Duodenal mucosa (tissue), 2 donors: ENCODE results near the gene GAN.
"Not testable (repeated sequence)": the region's sequence is repeated elsewhere in the genome, so short reads cannot be mapped to it uniquely, and the experiment has no call there.

Experiments used
- H3K27ac ChIP-seq: one replicate; pipeline ENCODE4 v1.7.0; 2013; ENCODE audit warnings: low read depth, low read length
- H3K27me3 ChIP-seq, 2 donors: one replicate each; pipeline ENCODE4 v1.7.0; 2013; ENCODE audit warnings: low read length in 2 of 2, control low read depth in 1 of 2; ENCODE audit not compliant: insufficient read depth in 2 of 2, control insufficient read depth in 1 of 2
- H3K36me3 ChIP-seq, 2 donors: one replicate each; pipeline ENCODE4 v1.7.0; 2013; ENCODE audit warnings: low read length in 2 of 2, control low read depth in 1 of 2; ENCODE audit not compliant: insufficient read depth in 2 of 2, control insufficient read depth in 1 of 2
- H3K4me1 ChIP-seq, 2 donors: one replicate each; pipeline ENCODE4 v1.7.0; 2013; ENCODE audit warnings: low read length in 2 of 2, control low read depth in 1 of 2; ENCODE audit not compliant: insufficient read depth in 2 of 2, control insufficient read depth in 1 of 2
- H3K4me3 ChIP-seq, 2 donors: one replicate each; pipeline ENCODE4 v1.7.0; 2013; ENCODE audit warnings: low read length in 2 of 2, low read depth in 1 of 2
- H3K9ac ChIP-seq, 2 donors: one replicate each; pipeline ENCODE4 v1.7.0; 2013; ENCODE audit warnings: low read length in 2 of 2, low read depth in 1 of 2
- H3K9me3 ChIP-seq, 2 donors: one replicate each; pipeline ENCODE4 v1.7.0; 2013; ENCODE audit warnings: low read length in 2 of 2, control low read depth in 1 of 2; ENCODE audit not compliant: control insufficient read depth in 1 of 2

Gene GAN

DNA sequence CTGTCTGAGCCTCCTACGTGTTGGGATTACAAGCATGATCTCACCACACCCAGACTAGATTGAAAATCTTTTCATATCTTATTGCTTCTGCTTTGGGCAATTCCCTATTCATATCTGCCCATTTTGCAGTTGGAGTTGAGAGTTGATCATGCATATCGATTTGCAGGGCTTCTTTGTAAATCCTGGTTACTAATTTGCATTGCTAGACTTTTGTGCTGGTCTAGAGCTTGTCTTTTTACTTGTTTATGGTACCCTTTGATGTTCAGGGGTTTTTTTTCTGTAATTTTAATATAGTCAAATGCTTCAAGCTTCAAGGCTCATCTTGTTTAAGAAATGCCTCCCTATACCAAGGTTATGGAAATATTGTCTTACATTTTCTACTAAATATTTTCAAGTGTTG is 106.4 kb downstream of the GAN start:
- H3K27me3 ChIP-seq, result no peaks in the 10 kb centered on the region
- H3K4me1 ChIP-seq, result no peaks in the 10 kb centered on the region
- H3K9ac ChIP-seq, result no peak overlapping the region

DNA sequence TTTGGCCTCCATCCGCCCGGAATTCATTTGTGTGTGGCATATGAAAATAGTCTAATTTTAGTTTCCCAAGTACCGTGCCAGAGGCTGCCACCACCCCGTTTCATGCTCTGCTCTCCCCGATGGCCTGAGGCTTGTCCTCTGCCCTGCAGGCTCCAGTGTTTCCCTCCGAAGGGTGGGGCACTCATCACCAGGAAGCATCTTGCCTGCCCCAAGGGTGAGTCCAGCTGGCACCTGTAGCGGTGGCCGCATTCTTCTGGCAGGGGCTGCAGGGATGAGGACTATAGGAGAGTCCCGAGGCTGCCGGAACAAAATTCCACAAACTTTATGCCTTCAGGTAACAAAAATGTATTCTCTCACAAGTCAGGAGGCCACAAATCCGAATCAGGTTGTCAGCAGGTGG is 106.8 kb downstream of the GAN start:
- Histone ChIP-seq H3K27me3 (no peaks in the 10 kb centered on the region), H3K36me3 (no peaks in the 10 kb centered on the region), H3K9ac (no peak overlapping the region), H3K9me3 (no peaks in the 10 kb centered on the region), H3K4me1 (no peaks in the 10 kb centered on the region), H3K27ac (no peak overlapping the region), H3K4me3 (no peak overlapping the region)

More for the DNA sequence above, 106.4 kb downstream of the GAN start:
- Histone ChIP-seq H3K4me3 (no peak overlapping the region), H3K36me3 (no peaks in the 10 kb centered on the region), H3K9me3 (no peaks in the 10 kb centered on the region), H3K27ac (no peak overlapping the region)

DNA sequence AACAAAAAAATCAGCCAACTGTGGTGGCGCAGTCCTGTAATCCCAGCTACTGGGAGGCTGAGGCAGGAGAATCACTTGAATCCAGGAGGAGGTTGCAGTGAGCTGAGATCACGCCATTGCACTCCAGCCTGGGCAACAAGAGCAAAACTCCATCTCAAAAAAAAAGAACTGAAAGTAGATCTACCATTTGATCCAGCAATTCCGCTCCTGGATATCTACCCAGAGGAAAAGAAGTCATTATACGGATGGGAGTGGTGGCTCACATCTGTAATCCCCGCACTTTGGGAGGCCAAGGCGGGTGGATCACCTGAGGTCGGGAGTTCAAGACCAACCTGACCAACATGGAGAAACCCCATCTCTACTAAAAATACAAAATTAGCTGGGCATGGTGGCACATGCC is 107.4 kb downstream of the GAN start:
- not testable (repeated sequence) for H3K36me3 ChIP-seq, H3K27ac ChIP-seq, H3K27me3 ChIP-seq, H3K9ac ChIP-seq, H3K4me1 ChIP-seq, H3K9me3 ChIP-seq, H3K4me3 ChIP-seq

DNA sequence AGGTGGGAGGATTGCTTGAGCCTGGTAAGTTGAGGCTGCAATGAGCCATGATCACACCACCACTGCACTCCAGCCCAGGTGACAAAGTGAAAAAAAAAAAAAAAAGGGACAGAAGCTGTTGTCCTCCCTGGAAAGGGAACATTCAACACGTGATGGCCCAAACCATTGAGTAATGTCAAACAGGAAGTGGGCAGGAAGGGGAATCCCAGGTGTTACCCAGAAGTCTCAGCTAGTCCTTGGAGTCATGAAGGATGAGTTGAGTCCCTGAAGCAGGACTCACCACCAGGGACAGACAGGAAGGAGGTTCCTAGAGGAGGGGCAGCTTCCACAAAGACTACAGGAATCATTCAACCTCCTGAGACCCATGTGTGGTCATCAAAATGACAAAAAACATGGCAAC is 110.0 kb downstream of the GAN start:
- H3K9me3 ChIP-seq, result no peaks in the 10 kb centered on the region
- no peak overlapping the region for H3K4me3 ChIP-seq
- no peak overlapping the region for H3K9ac ChIP-seq
- no peaks in the 10 kb centered on the region for H3K36me3 ChIP-seq
- no peaks in the 10 kb centered on the region for H3K27me3 ChIP-seq
- H3K4me1 ChIP-seq, result no peaks in the 10 kb centered on the region
- H3K27ac ChIP-seq, result no peak overlapping the region

DNA sequence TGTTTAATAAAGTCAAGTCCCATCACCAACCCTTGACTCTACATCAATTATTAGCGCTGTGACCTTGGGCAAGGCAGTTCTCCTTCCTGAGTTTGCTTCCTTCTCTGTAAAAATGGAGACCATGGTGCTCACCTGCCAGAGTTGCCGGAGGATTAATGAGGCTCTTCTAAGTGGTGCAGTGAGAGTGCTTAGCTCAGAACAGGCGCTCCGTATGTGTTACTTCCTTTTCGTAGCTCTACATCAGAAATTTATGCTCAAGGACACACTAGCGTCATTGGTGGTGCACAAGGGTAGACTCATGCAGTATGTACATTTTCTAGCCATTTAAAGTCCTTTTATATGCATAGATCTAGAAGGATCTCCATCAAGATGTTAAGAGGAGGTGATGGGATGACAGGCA is 112.5 kb downstream of the GAN start:
- Histone ChIP-seq H3K4me1 (no peaks in the 10 kb centered on the region), H3K9me3 (no peaks in the 10 kb centered on the region), H3K4me3 (no peak overlapping the region), H3K27me3 (no peaks in the 10 kb centered on the region), H3K9ac (no peak overlapping the region), H3K27ac (no peak overlapping the region), H3K36me3 (no peaks in the 10 kb centered on the region)

DNA sequence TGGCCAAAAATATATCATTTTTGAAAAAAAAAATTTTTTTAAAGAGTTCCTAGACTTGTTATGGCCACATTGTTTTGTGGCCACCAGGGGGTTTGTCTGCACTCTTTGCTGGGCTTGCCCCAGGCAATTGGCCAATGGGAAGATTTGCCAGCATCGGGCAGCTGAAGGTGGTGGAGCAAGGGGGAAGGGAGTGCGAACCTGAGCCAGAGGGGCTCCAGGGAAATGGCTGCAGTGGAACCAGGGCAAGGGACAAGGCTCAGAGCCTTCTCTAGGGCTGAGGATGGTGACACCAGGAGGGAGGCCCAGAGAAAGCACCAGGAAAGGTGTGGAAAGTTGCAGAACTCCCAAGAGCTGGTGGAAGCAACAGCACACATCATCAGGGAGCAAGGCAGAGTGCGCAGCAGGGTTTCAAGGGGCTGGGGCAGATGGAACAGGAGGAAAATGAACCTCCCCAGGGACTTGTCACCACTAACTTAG is 114.3 kb downstream of the GAN start:
- Histone ChIP-seq H3K4me1 (no peaks in the 10 kb centered on the region), H3K9me3 (no peaks in the 10 kb centered on the region), H3K27me3 (no peaks in the 10 kb centered on the region), H3K36me3 (no peaks in the 10 kb centered on the region), H3K9ac (no peak overlapping the region), H3K27ac (no peak overlapping the region), H3K4me3 (no peak overlapping the region)

DNA sequence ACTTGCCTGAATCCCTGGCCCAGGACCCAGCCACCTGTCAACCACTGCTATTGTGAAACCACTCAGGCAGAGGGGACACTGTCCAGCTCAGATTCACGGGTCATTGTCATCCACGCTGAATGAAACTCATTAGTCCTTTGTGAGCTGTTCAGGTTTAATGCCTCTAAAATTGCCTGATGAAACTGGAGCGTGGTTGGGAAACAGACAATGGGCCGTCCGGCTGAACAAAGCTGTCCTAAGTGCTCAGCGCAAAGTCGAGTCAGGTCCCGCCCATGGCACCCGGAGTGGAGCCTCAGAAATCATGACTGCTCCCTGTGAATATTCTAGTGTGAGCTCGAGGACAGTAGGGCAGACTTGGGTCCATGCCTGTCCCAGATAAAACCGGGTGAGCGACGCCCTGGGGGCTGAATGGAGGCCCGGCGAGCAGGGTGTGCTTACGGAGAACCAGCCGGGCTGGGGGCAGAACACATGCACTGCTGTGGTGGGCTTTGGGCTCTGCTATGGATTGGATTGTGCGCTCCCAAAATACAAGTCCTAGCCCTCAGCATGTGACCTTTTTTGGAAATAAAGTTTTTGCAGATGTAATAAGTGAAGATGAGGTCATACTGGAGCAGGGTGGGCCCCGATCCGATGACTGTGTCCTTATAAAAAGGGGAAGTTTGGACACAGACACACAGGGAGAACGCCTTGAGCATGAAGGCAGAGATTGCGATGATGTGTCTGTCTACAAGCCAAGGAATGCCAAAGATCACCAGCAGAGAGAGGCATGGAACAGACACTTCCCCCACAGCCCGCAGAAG is 117.0 kb downstream of the GAN start:
- H3K9me3 ChIP-seq, result no peaks in the 10 kb centered on the region
- no peak overlapping the region for H3K4me3 ChIP-seq
- no peak overlapping the region for H3K9ac ChIP-seq
- H3K27me3 ChIP-seq, result no peaks in the 10 kb centered on the region
- no peaks in the 10 kb centered on the region for H3K4me1 ChIP-seq
- H3K36me3 ChIP-seq, result no peaks in the 10 kb centered on the region
- H3K27ac ChIP-seq, result no peak overlapping the region

DNA sequence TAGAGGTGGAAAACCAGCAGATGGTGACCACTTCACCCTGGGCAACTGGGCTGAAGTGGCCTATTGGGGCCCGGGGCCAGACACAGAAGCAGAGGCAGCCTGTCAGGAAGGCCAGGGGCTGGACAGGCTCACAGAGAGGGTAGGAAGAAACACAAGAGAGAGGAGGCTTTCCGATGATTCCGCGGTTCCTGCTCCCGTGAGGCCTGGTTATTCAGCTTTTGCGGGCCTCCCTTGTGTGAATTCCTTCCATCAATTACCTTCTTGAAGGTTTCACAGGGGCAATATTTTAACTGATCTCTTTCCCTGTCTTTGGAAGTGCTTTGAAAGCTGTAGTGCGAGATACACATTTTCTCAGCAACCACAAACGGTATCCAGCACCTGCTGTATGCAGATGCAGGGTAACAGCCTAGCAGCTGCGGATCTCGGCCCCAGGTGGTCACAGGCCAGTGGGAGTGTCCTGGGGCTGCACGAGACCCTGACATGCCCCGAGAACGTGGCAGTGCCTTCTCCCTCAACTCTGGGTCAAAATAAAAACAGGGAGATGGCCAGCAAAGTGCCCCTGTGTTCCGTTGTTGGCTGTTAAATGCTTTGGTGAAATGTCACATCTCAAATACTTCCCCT is 118.3 kb downstream of the GAN start:
- H3K27me3 ChIP-seq, result peaks cover 0 to 5% of the 10 kb centered on the region in 2 donors
- H3K4me1 ChIP-seq, result no peaks in the 10 kb centered on the region
- no peaks in the 10 kb centered on the region for H3K36me3 ChIP-seq
- H3K9me3 ChIP-seq, result no peaks in the 10 kb centered on the region
- H3K4me3 ChIP-seq, result no peak overlapping the region
- no peak overlapping the region for H3K9ac ChIP-seq
- no peak overlapping the region for H3K27ac ChIP-seq

DNA sequence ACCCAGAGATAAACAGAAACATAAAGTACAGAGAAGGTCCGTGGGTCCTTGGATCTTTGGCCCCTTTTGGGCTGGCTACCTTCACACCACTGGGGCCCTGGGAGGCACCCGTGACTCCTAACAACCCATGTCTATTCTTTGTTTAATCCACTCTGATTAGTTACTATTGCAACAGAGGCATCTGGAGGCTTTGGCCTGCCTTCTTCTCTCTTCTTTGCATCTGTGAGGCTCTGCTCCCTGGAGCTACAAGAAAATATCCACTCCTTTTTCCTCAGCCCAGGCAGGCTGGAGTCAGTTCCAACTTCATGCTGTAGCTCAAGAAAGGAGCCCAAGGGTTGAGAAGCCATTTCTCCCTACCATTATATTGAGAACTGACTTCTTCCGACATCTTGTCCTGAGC is 120.3 kb downstream of the GAN start:
- Histone ChIP-seq H3K9ac (no peak overlapping the region), H3K4me1 (no peaks in the 10 kb centered on the region), H3K36me3 (no peaks in the 10 kb centered on the region), H3K27me3 (peaks cover 0 to 12% of the 10 kb centered on the region in 2 donors), H3K4me3 (no peak overlapping the region), H3K27ac (no peak overlapping the region), H3K9me3 (no peaks in the 10 kb centered on the region)

DNA sequence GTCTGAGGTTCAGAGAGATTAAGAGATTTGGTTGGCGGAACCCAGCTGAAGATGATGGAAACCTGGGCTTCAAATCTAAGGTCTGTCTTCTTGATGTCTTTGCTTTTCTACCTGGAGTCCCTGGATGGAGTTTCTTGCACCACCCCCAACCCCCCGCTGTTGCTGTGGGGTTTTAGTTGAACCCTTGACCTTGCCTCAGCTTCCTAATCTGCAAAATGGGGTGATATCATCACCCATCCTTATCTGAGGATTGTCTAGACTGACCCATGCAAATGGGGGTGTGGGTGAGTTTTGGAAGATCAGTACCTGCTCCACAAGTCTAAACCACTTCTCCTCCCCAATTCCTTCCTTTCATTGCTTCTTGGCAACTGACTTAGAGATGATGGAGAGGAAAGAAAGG is 120.8 kb downstream of the GAN start:
- Histone ChIP-seq H3K4me3 (no peak overlapping the region), H3K36me3 (no peaks in the 10 kb centered on the region), H3K4me1 (no peaks in the 10 kb centered on the region), H3K9me3 (no peaks in the 10 kb centered on the region), H3K27me3 (peaks cover 0 to 12% of the 10 kb centered on the region in 2 donors), H3K27ac (no peak overlapping the region), H3K9ac (no peak overlapping the region)
